Adrenal gland (tissue), 5 donors: ENCODE measurements around the gene MST1R.

Experiments used
- POLR2A ChIP-seq, 2 donors: fragments of 450-650 bp; IDR thresholded peaks; one replicate each; pipeline ENCODE4 v1.6.1; 2017; ENCODE audit warnings: antibody characterized with exemption in 2 of 2, mild to moderate bottlenecking in 2 of 2, moderate library complexity in 1 of 2
- TF ChIP-seq, protein P1 (sequence below), 6 experiments: fragments of 450-650 bp in 4 of 6; fragments of 200-600 bp in 2 of 6; sonication (generic) in 1 of 6; IDR thresholded peaks; 1 replicate in 5 of 6; 2 replicates in 1 of 6; pipeline versions ENCODE4 v1.5.1 to v1.8.0; 2016 to 2021; ENCODE audit warnings: antibody characterized with exemption in 6 of 6, mild to moderate bottlenecking in 2 of 6, moderate library complexity in 1 of 6
- donor health status: DM: no; HTN: no; CAD: no.

- no peak for TF ChIP-seq POLR2A (IDR thresholded peaks at IDR 0.05)
- TF ChIP-seq, protein P1, sequence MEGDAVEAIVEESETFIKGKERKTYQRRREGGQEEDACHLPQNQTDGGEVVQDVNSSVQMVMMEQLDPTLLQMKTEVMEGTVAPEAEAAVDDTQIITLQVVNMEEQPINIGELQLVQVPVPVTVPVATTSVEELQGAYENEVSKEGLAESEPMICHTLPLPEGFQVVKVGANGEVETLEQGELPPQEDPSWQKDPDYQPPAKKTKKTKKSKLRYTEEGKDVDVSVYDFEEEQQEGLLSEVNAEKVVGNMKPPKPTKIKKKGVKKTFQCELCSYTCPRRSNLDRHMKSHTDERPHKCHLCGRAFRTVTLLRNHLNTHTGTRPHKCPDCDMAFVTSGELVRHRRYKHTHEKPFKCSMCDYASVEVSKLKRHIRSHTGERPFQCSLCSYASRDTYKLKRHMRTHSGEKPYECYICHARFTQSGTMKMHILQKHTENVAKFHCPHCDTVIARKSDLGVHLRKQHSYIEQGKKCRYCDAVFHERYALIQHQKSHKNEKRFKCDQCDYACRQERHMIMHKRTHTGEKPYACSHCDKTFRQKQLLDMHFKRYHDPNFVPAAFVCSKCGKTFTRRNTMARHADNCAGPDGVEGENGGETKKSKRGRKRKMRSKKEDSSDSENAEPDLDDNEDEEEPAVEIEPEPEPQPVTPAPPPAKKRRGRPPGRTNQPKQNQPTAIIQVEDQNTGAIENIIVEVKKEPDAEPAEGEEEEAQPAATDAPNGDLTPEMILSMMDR (IDR thresholded peaks at IDR 0.05) = no peak
Observed at GRCh38 chr3:49886922-49887265, 16.8 kb downstream of the MST1R start.
